Colonic mucosa (tissue), 4 donors: ENCODE data around the gene EREG. TPM values are rescaled to one million over a fixed set of nuclear protein-coding genes. Genes with fewer than 3 reads are reported as not detected.

Experiments used
- DNase-seq: peaks from one replicate; pipeline ENCODE4 v3.0.0-alpha.2; 2020
- H3K27ac ChIP-seq: fragments of 200-600 bp; one replicate; pipeline ENCODE4 v1.8.0; 2021
- H3K27me3 ChIP-seq: fragments of 200-600 bp; one replicate; pipeline ENCODE4 v1.8.0; 2021
- H3K36me3 ChIP-seq: fragments of 200-600 bp; one replicate; pipeline ENCODE4 v1.8.0; 2021
- H3K4me1 ChIP-seq: fragments of 200-600 bp; one replicate; pipeline ENCODE4 v1.8.0; 2021; ENCODE audit warnings: mild to moderate bottlenecking
- H3K4me3 ChIP-seq: fragments of 200-600 bp; one replicate; pipeline ENCODE4 v1.8.0; 2021
- H3K9ac ChIP-seq, 2 donors: one replicate each; pipeline ENCODE4 v1.7.0; 2013; ENCODE audit warnings: control low read depth in 2 of 2, low read depth in 2 of 2, low read length in 2 of 2
- H3K9me3 ChIP-seq: fragments of 200-600 bp; one replicate; pipeline ENCODE4 v1.8.0; 2021
- intact Hi-C: fragments of 100-400 bp; cut with DNase I; formaldehyde crosslinking; loops from one replicate; pipeline ENCODE4 v1.14.1; 2022
- total RNA-seq, 2 donors: library from RNA; stranded (reverse); fragmentation: NEBNext Ultra II Directional in 1 of 2; extraction: Animal tissue kit (Norgen Biotek cat#: 25700) in 1 of 2; gene quantifications; one replicate each; pipeline ENCODE4 v1.2.1, GENCODE V29; 2021
- TF ChIP-seq, protein P1 (sequence below): fragments of 200-600 bp; IDR thresholded peaks from one replicate; pipeline ENCODE4 v1.8.0; 2022; ENCODE audit warnings: antibody characterized with exemption, mild to moderate bottlenecking
- donor health status: healthy.
- donor health status: DM: no; HTN: no; CAD: no.
- donor health status: DM: no; HTN: no; CAD: no.

The EREG gene
- total RNA-seq, 2 donors from 2014 or later, result 2.4 to 3.5 TPM

- no peak overlapping the region for H3K4me3 ChIP-seq
- H3K27ac ChIP-seq, result no peak overlapping the region
- no peaks in the 10 kb centered on the region for H3K27me3 ChIP-seq
- no peak overlapping the region for H3K9ac ChIP-seq
- H3K9me3 ChIP-seq, result no peaks in the 10 kb centered on the region
- intact Hi-C loops, result no loop called here
- peak; percentile 59 for DNase-seq
- TF ChIP-seq, protein P1, sequence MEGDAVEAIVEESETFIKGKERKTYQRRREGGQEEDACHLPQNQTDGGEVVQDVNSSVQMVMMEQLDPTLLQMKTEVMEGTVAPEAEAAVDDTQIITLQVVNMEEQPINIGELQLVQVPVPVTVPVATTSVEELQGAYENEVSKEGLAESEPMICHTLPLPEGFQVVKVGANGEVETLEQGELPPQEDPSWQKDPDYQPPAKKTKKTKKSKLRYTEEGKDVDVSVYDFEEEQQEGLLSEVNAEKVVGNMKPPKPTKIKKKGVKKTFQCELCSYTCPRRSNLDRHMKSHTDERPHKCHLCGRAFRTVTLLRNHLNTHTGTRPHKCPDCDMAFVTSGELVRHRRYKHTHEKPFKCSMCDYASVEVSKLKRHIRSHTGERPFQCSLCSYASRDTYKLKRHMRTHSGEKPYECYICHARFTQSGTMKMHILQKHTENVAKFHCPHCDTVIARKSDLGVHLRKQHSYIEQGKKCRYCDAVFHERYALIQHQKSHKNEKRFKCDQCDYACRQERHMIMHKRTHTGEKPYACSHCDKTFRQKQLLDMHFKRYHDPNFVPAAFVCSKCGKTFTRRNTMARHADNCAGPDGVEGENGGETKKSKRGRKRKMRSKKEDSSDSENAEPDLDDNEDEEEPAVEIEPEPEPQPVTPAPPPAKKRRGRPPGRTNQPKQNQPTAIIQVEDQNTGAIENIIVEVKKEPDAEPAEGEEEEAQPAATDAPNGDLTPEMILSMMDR, result peak; percentile 53
- H3K36me3 ChIP-seq, result no peaks in the 10 kb centered on the region
- H3K4me1 ChIP-seq, result no peaks in the 10 kb centered on the region
Measured at GRCh38 chr4:74370912-74371311, 6.0 kb downstream of the EREG start.

GRCh38 chr4:74374128-74374527, 9.2 kb downstream of the EREG start:
- Histone ChIP-seq H3K4me1 (no peaks in the 10 kb centered on the region), H3K27me3 (no peaks in the 10 kb centered on the region), H3K9me3 (no peaks in the 10 kb centered on the region), H3K4me3 (no peak overlapping the region), H3K9ac (no peak overlapping the region), H3K27ac (peak overlapping the region; percentile 81), H3K36me3 (no peaks in the 10 kb centered on the region)
- intact Hi-C loops, result no loop called here
- no peak for DNase-seq
- TF ChIP-seq, protein P1, result no peak

GRCh38 chr4:74374561-74375327, 9.8 kb downstream of the EREG start:
- no peak overlapping the region for H3K4me3 ChIP-seq
- no peaks in the 10 kb centered on the region for H3K9me3 ChIP-seq
- peak overlapping the region; percentile 81 for H3K27ac ChIP-seq
- TF ChIP-seq, protein P1, result no peak
- no peaks in the 10 kb centered on the region for H3K27me3 ChIP-seq
- no peaks in the 10 kb centered on the region for H3K4me1 ChIP-seq
- H3K36me3 ChIP-seq, result no peaks in the 10 kb centered on the region
- DNase-seq, result peak; percentile 53
- intact Hi-C loops, result loop anchor here (5.0 kb wide), 1 partner anchor 248 kb away; no protein-coding TSS in a partner anchor
- H3K9ac ChIP-seq, result peak overlapping the region in 1 of 2 donors; percentile 19

DNA sequence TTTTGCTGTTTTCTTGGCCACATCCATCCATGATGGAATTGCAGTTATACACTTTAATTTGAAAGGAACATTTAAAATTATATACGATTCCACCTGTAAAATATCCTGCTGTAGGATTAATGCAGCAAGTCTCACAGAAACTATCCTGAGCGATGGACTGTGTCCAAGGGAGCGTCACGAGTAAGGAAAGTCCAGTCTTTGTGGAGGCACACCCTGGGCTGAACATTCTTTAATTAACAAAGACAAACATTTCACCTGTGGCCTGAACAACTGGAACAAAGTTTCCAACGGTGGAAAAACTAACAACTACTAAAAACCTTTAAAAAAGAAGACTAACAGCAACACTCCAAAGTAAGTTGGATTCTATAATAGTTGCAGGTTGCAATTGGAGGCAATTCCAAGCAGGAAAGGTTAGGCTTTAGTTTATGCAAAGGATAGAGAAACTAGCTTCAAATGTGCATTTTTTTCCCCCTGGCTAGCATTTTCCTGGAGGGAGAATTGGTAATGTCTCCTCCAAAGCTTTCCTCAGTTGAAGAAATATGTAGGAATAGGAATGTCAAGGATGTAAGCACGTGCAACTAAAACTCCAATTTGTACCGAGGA, 11.0 kb downstream of the EREG start:
- H3K36me3 ChIP-seq, result no peaks in the 10 kb centered on the region
- peak; percentile 86 for DNase-seq
- no peaks in the 10 kb centered on the region for H3K9me3 ChIP-seq
- intact Hi-C loops, result loop anchor here (2.0 to 5.0 kb wide), 3 partner anchors 155 to 295 kb away; no protein-coding TSS in a partner anchor
- H3K4me3 ChIP-seq, result no peak overlapping the region
- H3K9ac ChIP-seq, result peak overlapping the region in 1 of 2 donors; percentile 58
- TF ChIP-seq, protein P1, result no peak
- H3K27me3 ChIP-seq, result no peaks in the 10 kb centered on the region
- no peaks in the 10 kb centered on the region for H3K4me1 ChIP-seq
- H3K27ac ChIP-seq, result peak overlapping the region; percentile 81

DNA sequence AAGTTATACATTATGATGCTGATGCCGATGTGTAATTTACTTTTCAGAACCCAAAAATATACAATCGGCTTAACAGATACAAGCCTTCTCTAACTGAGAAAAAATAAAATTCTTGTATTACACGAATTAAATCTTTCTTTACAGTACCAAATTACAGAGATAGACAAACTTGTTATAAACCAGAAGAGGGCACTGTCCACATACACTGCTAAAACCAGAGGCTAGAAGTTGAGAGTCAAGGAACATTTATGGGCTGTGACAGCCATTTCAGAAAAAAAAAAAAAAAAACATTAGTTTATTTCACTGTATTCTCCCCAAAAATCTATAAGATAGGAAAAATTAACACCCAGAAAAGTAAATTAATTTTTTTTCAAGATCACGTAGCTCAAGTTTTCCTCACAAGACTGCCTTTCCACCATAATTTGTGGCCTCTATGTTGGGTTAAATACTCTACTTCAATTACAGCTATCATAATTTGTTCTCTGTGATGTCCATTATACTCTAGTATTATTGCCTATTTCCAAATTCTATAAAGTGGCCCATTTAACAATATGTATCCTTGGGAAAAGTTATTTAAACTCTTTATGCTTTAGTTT, 12.0 kb downstream of the EREG start:
- peak overlapping the region; percentile 81 for H3K27ac ChIP-seq
- H3K9ac ChIP-seq, result peak overlapping the region in 1 of 2 donors; percentile 58

More for the DNA sequence above, 12.0 kb downstream of the EREG start:
- Histone ChIP-seq H3K4me3 (no peak overlapping the region), H3K27me3 (no peaks in the 10 kb centered on the region), H3K4me1 (no peaks in the 10 kb centered on the region), H3K36me3 (no peaks in the 10 kb centered on the region), H3K9me3 (no peaks in the 10 kb centered on the region)
- intact Hi-C loops, result loop anchor here (2.0 to 5.0 kb wide), 3 partner anchors 154 to 294 kb away; no protein-coding TSS in a partner anchor
- DNase-seq, result no peak
- TF ChIP-seq, protein P1, result peak; percentile 44
